Activated naive CD4-positive, alpha-beta T cell treated with anti-CD3 and anti-CD28 coated beads, Interleukin-2, amount 50 U/mL, for 16 hours (primary cell): Measurements from ENCODE around the gene USP53.
"Not testable (repeated sequence)": the region's sequence is repeated elsewhere in the genome, so short reads cannot be mapped to it uniquely, and the experiment has no call there.

Experiments
- DNase-seq: peaks from one replicate; pipeline ENCODE4 v3.0.0-alpha.2; 2020

The USP53 gene

GRCh38 chr4:119212234-119212963, at the start of gene USP53:
Gene USP53, plus strand, starts transcription at chr4:119212713. Its CDS starts 27,047 bp downstream, at chr4:119239760.
- DNase-seq: peak; percentile 98

- DNase-seq: no peak
Measured at GRCh38 chr4:119165767-119166166, 46.7 kb upstream of the USP53 start.

- DNase-seq: no peak
Measured at GRCh38 chr4:119170195-119170594, 42.3 kb upstream of the USP53 start.

- DNase-seq: no peak
Measured at GRCh38 chr4:119172223-119172622, 40.3 kb upstream of the USP53 start.

GRCh38 chr4:119173729-119174361, 38.7 kb upstream of the USP53 start:
- DNase-seq: not testable (repeated sequence)

- no peak for DNase-seq
Measured at GRCh38 chr4:119179011-119179410, 33.5 kb upstream of the USP53 start.

GRCh38 chr4:119184128-119184527, 28.4 kb upstream of the USP53 start:
- no peak for DNase-seq

- DNase-seq: no peak
Measured at GRCh38 chr4:119189638-119190037, 22.9 kb upstream of the USP53 start.

- DNase-seq: no peak
Measured at GRCh38 chr4:119190354-119190753, 22.2 kb upstream of the USP53 start.

GRCh38 chr4:119191505-119191904, 21.0 kb upstream of the USP53 start:
- DNase-seq: no peak

GRCh38 chr4:119197772-119198212, 14.7 kb upstream of the USP53 start:
- DNase-seq: no peak

- no peak for DNase-seq
Measured at GRCh38 chr4:119204916-119205315, 7.6 kb upstream of the USP53 start.

- DNase-seq: no peak
Measured at GRCh38 chr4:119205690-119206089, 6.8 kb upstream of the USP53 start.

GRCh38 chr4:119206178-119206577, 6.3 kb upstream of the USP53 start:
- DNase-seq: no peak

- no peak for DNase-seq
Measured at GRCh38 chr4:119207051-119207450, 5.5 kb upstream of the USP53 start.

GRCh38 chr4:119209077-119209476, 3.4 kb upstream of the USP53 start:
- peak; percentile 40 for DNase-seq

GRCh38 chr4:119209586-119209985, 2.9 kb upstream of the USP53 start:
- no peak for DNase-seq

- no peak for DNase-seq
Measured at GRCh38 chr4:119210775-119211174, 1.7 kb upstream of the USP53 start.

- no peak for DNase-seq
Measured at GRCh38 chr4:119211867-119212233, 663 bp upstream of the USP53 start.

- peak; percentile 52 for DNase-seq
Measured at GRCh38 chr4:119212964-119213606, 572 bp downstream of the USP53 start.

- DNase-seq: no peak
Measured at GRCh38 chr4:119218093-119218492, 5.6 kb downstream of the USP53 start.

GRCh38 chr4:119221412-119221811, 8.9 kb downstream of the USP53 start:
- no peak for DNase-seq

- DNase-seq: no peak
Measured at GRCh38 chr4:119227690-119228089, 15.2 kb downstream of the USP53 start.

- DNase-seq: no peak
Measured at GRCh38 chr4:119228406-119228805, 15.9 kb downstream of the USP53 start.
